A673 (cell line): ENCODE data around the gene PROZ. TPM values are rescaled to one million over a fixed set of nuclear protein-coding genes. Genes with fewer than 3 reads are reported as not detected.

Source experiments
- BruUV-seq: library from RNA; stranded (reverse); fragments of 400-500 nt; replicated peaks from 2 replicates; lab custom pipeline; 2021; lab: Mats Ljungman, UMichigan
- CTCF ChIA-PET: fragments of 300-600 bp; sonication (Branson Sonifier 250); formaldehyde crosslinking; loops from one replicate; lab custom pipeline; 2022; ENCODE audit warnings: antibody characterized with exemption; lab: Charles Lee
- POLR2A ChIA-PET: fragments of 300-600 bp; sonication (Branson Sonifier 250); formaldehyde crosslinking; loops from one replicate; lab custom pipeline; 2022; ENCODE audit warnings: antibody characterized with exemption; ENCODE audit not compliant: low non-redundant PET; lab: Charles Lee
- DNase-seq: peaks from one replicate; pipeline ENCODE4 v3.0.0-alpha.2; 2015; ENCODE audit warnings: low spot score
- H3K27ac ChIP-seq: fragments of 200-600 bp; sonication (generic); 2 replicates; pipeline ENCODE4 v1.5.1; 2016; ENCODE audit warnings: mixed run types, low read depth, mild to moderate bottlenecking, mixed read lengths, antibody characterized with exemption, low read length; ENCODE audit not compliant: poor library complexity, severe bottlenecking
- H3K27me3 ChIP-seq: fragments of 200-600 bp; sonication (generic); replicated peaks from 2 replicates; pipeline ENCODE4 v1.6.1; 2017; ENCODE audit warnings: mixed run types, low read depth, mild to moderate bottlenecking, mixed read lengths, antibody characterized with exemption, low read length; ENCODE audit not compliant: insufficient read depth, poor library complexity
- H3K36me3 ChIP-seq: fragments of 200-600 bp; sonication (generic); 2 replicates; pipeline ENCODE4 v1.6.1; 2016; ENCODE audit warnings: mixed run types, mild to moderate bottlenecking, mixed read lengths, antibody characterized with exemption, low read length; ENCODE audit not compliant: insufficient read depth, poor library complexity, severe bottlenecking
- H3K4me1 ChIP-seq: fragments of 200-600 bp; sonication (generic); 2 replicates; pipeline ENCODE4 v1.6.1; 2017; ENCODE audit warnings: mixed run types, mild to moderate bottlenecking, mixed read lengths, antibody characterized with exemption, low read length; ENCODE audit not compliant: insufficient read depth, poor library complexity, severe bottlenecking
- H3K4me3 ChIP-seq: fragments of 200-600 bp; sonication (generic); 2 replicates; pipeline ENCODE4 v1.5.1; 2016; ENCODE audit warnings: low read depth, mixed run types, mild to moderate bottlenecking, mixed read lengths, low read length; ENCODE audit not compliant: poor library complexity, severe bottlenecking
- H3K9me3 ChIP-seq: fragments of 200-600 bp; sonication (generic); 2 replicates; pipeline ENCODE4 v1.6.1; 2016; ENCODE audit warnings: mixed run types, low read depth, mild to moderate bottlenecking, mixed read lengths, antibody characterized with exemption, low read length; ENCODE audit not compliant: poor library complexity, severe bottlenecking
- EZH2 ChIP-seq: fragments of 200-600 bp; sonication (generic); IDR thresholded peaks from 2 replicates; pipeline ENCODE4 v1.6.1; 2017; ENCODE audit warnings: borderline replicate concordance, low read depth, mild to moderate bottlenecking, mixed read lengths, antibody characterized with exemption, low read length; ENCODE audit not compliant: poor library complexity, severe bottlenecking
- intact Hi-C: fragments of 100-400 bp; cut with micrococcal nuclease; formaldehyde crosslinking; loops from one replicate; pipeline ENCODE4 v1.10.0; 2022; ENCODE audit not compliant: unreplicated experiment
- total RNA-seq: library from RNA; stranded (reverse); gene quantifications from 2 replicates; pipeline ENCODE4 v1.2.3, GENCODE V29; 2021
- TF ChIP-seq, protein P1 (sequence below): fragments of 300-800, 200-600 bp; sonication (generic); conservative IDR thresholded peaks from 2 replicates; pipeline ENCODE4 v1.5.1; 2017; ENCODE audit warnings: low read depth, mild to moderate bottlenecking, antibody characterized with exemption, low read length, moderate library complexity, mixed read lengths

Gene PROZ
- total RNA-seq, 1 experiment from 2014 or later = not detected

DNA sequence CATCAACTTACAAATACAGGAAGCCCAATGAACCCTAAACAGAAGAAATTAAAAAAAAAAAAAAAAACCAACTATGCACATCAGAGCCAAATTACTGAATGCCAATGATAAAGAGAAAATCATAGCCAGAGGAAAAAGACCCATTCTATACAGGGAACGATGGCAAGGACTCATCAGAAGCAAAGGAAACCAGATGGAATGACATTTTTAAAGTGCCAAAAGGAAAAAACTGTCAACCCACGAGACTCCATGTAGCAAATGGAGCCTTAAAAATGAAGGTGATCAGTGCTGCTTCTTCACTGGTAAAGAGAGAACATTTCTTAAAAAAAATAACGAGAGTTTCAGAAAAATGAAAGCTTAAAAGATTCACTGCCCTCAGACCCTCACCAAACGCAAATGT, 31.7 kb downstream of the PROZ start:
- H3K4me3 ChIP-seq = no peak overlapping the region
- H3K27me3 ChIP-seq = no peaks in the 10 kb centered on the region
- BruUV-seq = no TSS peak
- H3K27ac ChIP-seq = no peak overlapping the region
- no peak for DNase-seq
- no peak for TF ChIP-seq EZH2
- TF ChIP-seq, protein P1, sequence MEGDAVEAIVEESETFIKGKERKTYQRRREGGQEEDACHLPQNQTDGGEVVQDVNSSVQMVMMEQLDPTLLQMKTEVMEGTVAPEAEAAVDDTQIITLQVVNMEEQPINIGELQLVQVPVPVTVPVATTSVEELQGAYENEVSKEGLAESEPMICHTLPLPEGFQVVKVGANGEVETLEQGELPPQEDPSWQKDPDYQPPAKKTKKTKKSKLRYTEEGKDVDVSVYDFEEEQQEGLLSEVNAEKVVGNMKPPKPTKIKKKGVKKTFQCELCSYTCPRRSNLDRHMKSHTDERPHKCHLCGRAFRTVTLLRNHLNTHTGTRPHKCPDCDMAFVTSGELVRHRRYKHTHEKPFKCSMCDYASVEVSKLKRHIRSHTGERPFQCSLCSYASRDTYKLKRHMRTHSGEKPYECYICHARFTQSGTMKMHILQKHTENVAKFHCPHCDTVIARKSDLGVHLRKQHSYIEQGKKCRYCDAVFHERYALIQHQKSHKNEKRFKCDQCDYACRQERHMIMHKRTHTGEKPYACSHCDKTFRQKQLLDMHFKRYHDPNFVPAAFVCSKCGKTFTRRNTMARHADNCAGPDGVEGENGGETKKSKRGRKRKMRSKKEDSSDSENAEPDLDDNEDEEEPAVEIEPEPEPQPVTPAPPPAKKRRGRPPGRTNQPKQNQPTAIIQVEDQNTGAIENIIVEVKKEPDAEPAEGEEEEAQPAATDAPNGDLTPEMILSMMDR = no peak
- intact Hi-C loops = no loop called here
- H3K9me3 ChIP-seq = no peaks in the 10 kb centered on the region
- peaks cover 45% of the 10 kb centered on the region for H3K36me3 ChIP-seq
- peaks cover 6% of the 10 kb centered on the region for H3K4me1 ChIP-seq
- ChIA-PET CTCF (no interaction called here), POLR2A (no interaction called here)

GRCh38 chr13:113192279-113192678, 33.8 kb downstream of the PROZ start:
- CTCF ChIA-PET = no interaction called here
- no peak for DNase-seq
- Histone ChIP-seq H3K4me1 (peaks cover 3% of the 10 kb centered on the region), H3K4me3 (no peak overlapping the region), H3K9me3 (no peaks in the 10 kb centered on the region), H3K36me3 (peaks cover 64% of the 10 kb centered on the region), H3K27me3 (no peaks in the 10 kb centered on the region), H3K27ac (no peak overlapping the region)
- TF ChIP-seq EZH2 = no peak
- TF ChIP-seq, protein P1 = no peak
- intact Hi-C loops = no loop called here
- POLR2A ChIA-PET = no interaction called here
- no TSS peak for BruUV-seq

- Histone ChIP-seq H3K27ac (no peak overlapping the region), H3K27me3 (no peaks in the 10 kb centered on the region), H3K4me3 (no peak overlapping the region), H3K36me3 (peaks cover 67% of the 10 kb centered on the region), H3K9me3 (no peaks in the 10 kb centered on the region), H3K4me1 (no peaks in the 10 kb centered on the region)
- BruUV-seq = no TSS peak
- no peak for DNase-seq
- POLR2A ChIA-PET = no interaction called here
- intact Hi-C loops = no loop called here
- CTCF ChIA-PET = no interaction called here
- TF ChIP-seq, protein P1 = no peak
- TF ChIP-seq EZH2 = no peak
These were observed 34.5 kb downstream of the PROZ start for GRCh38 chr13:113192902-113193301.
